WTC11 (cell line): ENCODE measurements around the gene CLEC20A.

Experiments used
- CREB1 ChIP-seq: sonication (generic); formaldehyde crosslinking; IDR thresholded peaks from 2 replicates; pipeline ENCODE4 v1.8.0; 2023; ENCODE audit warnings: mild to moderate bottlenecking, missing genetic modification reagents
- CREM ChIP-seq: sonication (generic); formaldehyde crosslinking; IDR thresholded peaks from 2 replicates; pipeline ENCODE4 v1.8.1; 2022; ENCODE audit warnings: mild to moderate bottlenecking, missing genetic modification reagents, moderate library complexity
- ETV6 ChIP-seq: sonication (generic); formaldehyde crosslinking; IDR thresholded peaks from 2 replicates; pipeline ENCODE4 v1.8.1; 2022; ENCODE audit warnings: mild to moderate bottlenecking, missing genetic modification reagents
- GABPB1 ChIP-seq: sonication (generic); formaldehyde crosslinking; IDR thresholded peaks from 2 replicates; pipeline ENCODE4 v1.8.1; 2023; ENCODE audit warnings: mild to moderate bottlenecking, missing genetic modification reagents
- SP1 ChIP-seq: sonication (generic); formaldehyde crosslinking; conservative IDR thresholded peaks from 2 replicates; pipeline ENCODE4 v1.8.1; 2022; ENCODE audit warnings: missing genetic modification reagents
- TEAD1 ChIP-seq: sonication (generic); formaldehyde crosslinking; IDR thresholded peaks from 2 replicates; pipeline ENCODE4 v1.8.0; 2022; ENCODE audit warnings: mild to moderate bottlenecking, missing genetic modification reagents
- ZNF121 ChIP-seq: sonication (generic); formaldehyde crosslinking; IDR thresholded peaks from 2 replicates; pipeline ENCODE4 v1.8.0; 2023; ENCODE audit warnings: missing genetic modification reagents
- ZNF219 ChIP-seq: sonication (generic); formaldehyde crosslinking; IDR thresholded peaks from 2 replicates; pipeline ENCODE4 v1.8.0; 2023; ENCODE audit warnings: missing genetic modification reagents, mild to moderate bottlenecking, borderline replicate concordance
- ZNF423 ChIP-seq: fragments of 250-450 bp; sonication (Bioruptor Pico); IDR thresholded peaks from 2 replicates; pipeline ENCODE4 v2.1.2; 2022; ENCODE audit warnings: mild to moderate bottlenecking, moderate library complexity
- TF ChIP-seq, protein P1 (sequence below): fragments of 200-600 bp; IDR thresholded peaks from 2 replicates; pipeline ENCODE4 v1.8.0; 2022; ENCODE audit warnings: antibody characterized with exemption
- TF ChIP-seq, protein P2 (sequence below): sonication (generic); formaldehyde crosslinking; IDR thresholded peaks from 2 replicates; pipeline ENCODE4 v1.8.0; 2022; ENCODE audit warnings: mild to moderate bottlenecking, missing genetic modification reagents
- TF ChIP-seq, protein P3 (sequence below): sonication (generic); formaldehyde crosslinking; IDR thresholded peaks from 2 replicates; pipeline ENCODE4 v1.8.0; 2022; ENCODE audit warnings: mild to moderate bottlenecking, missing genetic modification reagents
- TF ChIP-seq, protein P4 (sequence below): sonication (generic); formaldehyde crosslinking; IDR thresholded peaks from 2 replicates; pipeline ENCODE4 v1.8.1; 2023; ENCODE audit warnings: mild to moderate bottlenecking, missing genetic modification reagents, moderate library complexity

DNA sequence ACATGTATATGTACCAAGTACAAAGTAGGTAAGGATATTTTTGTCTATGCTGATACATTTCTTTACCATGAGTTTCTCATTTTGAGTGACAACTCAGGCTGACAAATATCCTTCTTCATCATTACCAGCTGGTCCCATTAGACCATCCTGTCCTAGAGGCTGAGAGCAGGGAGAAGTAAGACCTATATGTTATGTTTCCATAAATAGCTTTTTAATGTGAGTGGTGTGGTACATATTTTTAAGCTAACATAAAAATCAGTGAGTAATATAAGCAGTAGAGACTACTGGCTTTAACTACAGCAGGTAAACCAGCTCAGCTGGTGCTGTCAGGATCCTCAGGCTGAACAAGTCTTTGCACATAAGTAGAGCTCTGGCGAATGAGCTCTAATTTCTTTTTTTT lies 62.4 kb downstream of the CLEC20A start:
- TF ChIP-seq, protein P1, sequence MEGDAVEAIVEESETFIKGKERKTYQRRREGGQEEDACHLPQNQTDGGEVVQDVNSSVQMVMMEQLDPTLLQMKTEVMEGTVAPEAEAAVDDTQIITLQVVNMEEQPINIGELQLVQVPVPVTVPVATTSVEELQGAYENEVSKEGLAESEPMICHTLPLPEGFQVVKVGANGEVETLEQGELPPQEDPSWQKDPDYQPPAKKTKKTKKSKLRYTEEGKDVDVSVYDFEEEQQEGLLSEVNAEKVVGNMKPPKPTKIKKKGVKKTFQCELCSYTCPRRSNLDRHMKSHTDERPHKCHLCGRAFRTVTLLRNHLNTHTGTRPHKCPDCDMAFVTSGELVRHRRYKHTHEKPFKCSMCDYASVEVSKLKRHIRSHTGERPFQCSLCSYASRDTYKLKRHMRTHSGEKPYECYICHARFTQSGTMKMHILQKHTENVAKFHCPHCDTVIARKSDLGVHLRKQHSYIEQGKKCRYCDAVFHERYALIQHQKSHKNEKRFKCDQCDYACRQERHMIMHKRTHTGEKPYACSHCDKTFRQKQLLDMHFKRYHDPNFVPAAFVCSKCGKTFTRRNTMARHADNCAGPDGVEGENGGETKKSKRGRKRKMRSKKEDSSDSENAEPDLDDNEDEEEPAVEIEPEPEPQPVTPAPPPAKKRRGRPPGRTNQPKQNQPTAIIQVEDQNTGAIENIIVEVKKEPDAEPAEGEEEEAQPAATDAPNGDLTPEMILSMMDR = no peak
- TF ChIP-seq ZNF121 (CRISPR knock-in tag) (no peak), ZNF219 (CRISPR knock-in tag) (no peak), TEAD1 (CRISPR knock-in tag) (no peak), CREB1 (CRISPR knock-in tag) (no peak), SP1 (CRISPR knock-in tag) (no peak), CREM (CRISPR knock-in tag) (no peak), ETV6 (CRISPR knock-in tag) (no peak), ZNF423 (no peak), GABPB1 (CRISPR knock-in tag) (no peak)
- TF ChIP-seq, protein P2, sequence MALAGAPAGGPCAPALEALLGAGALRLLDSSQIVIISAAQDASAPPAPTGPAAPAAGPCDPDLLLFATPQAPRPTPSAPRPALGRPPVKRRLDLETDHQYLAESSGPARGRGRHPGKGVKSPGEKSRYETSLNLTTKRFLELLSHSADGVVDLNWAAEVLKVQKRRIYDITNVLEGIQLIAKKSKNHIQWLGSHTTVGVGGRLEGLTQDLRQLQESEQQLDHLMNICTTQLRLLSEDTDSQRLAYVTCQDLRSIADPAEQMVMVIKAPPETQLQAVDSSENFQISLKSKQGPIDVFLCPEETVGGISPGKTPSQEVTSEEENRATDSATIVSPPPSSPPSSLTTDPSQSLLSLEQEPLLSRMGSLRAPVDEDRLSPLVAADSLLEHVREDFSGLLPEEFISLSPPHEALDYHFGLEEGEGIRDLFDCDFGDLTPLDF (CRISPR knock-in tag) = no peak
- TF ChIP-seq, protein P3, sequence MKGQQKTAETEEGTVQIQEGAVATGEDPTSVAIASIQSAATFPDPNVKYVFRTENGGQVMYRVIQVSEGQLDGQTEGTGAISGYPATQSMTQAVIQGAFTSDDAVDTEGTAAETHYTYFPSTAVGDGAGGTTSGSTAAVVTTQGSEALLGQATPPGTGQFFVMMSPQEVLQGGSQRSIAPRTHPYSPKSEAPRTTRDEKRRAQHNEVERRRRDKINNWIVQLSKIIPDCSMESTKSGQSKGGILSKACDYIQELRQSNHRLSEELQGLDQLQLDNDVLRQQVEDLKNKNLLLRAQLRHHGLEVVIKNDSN = no peak
- TF ChIP-seq, protein P4, sequence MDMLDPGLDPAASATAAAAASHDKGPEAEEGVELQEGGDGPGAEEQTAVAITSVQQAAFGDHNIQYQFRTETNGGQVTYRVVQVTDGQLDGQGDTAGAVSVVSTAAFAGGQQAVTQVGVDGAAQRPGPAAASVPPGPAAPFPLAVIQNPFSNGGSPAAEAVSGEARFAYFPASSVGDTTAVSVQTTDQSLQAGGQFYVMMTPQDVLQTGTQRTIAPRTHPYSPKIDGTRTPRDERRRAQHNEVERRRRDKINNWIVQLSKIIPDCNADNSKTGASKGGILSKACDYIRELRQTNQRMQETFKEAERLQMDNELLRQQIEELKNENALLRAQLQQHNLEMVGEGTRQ (CRISPR knock-in tag) = no peak
